Activated CD8-positive, alpha-beta memory T cell treated with anti-CD3 and anti-CD28 coated beads, Interleukin-2, amount 50 U/mL, for 4 hours (primary cell): Measurements from ENCODE around the gene C11orf54.

Experiments
- DNase-seq: peaks from one replicate; pipeline ENCODE4 v3.0.0-alpha.2; 2020

Gene C11orf54

GRCh38 chr11:93741094-93741881 is at the start of gene C11orf54, which contains the start of gene TAF1D:
Gene C11orf54 (plus strand): TSS chr11:93741672. CDS start chr11:93747394, 5,722 bp downstream.
Gene TAF1D (minus strand): TSS chr11:93741495. CDS start chr11:93739304, 2,191 bp downstream.
- DNase-seq = peak; percentile 95

GRCh38 chr11:93694109-93694508 is 47.4 kb upstream of the C11orf54 start:
- no peak for DNase-seq

GRCh38 chr11:93694557-93694956 is 46.9 kb upstream of the C11orf54 start:
- DNase-seq = no peak

DNA sequence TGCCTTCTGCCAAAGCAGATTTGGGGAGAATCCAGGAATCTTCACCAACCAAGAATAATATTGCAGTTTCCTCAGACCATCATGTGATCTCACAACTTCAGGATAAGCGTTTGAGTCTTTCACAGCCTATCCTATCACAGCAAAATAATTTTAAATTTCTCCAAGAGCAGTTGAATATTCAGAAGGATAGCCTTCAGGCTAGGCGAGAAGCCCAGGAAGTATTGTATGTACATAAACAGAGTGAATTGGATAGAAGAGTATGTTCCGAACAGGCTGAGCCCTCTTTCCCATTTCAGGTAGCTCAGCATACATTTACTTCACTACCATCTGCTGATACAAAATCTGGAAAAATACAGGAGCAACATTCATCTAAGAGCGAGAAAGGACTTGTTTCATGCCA is 43.9 kb upstream of the C11orf54 start:
- DNase-seq = no peak

- DNase-seq = no peak
These were observed 40.6 kb upstream of the C11orf54 start for GRCh38 chr11:93700830-93701229.

GRCh38 chr11:93704237-93704636 is 37.2 kb upstream of the C11orf54 start:
- DNase-seq = no peak

GRCh38 chr11:93710239-93710638 is 31.2 kb upstream of the C11orf54 start:
- DNase-seq = no peak

DNA sequence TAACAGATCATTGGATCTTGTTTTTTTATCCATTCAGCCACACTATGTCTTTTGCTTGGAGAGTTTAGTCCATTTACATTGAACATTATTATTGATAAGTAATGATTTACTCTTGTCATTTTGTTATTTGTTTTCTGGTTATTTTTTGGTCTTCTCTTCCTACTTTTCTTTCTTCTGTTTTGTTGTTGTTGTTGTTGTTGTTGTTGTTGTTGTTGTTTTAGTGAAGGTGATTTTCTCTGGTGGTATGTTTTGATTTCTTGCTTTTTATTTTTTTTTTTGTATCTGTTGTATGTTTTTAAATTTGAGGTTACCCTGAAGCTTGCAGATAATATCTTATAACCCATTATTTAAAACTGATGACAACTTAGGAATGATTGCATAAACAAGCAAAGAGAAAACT is 28.8 kb upstream of the C11orf54 start:
- no peak for DNase-seq

DNA sequence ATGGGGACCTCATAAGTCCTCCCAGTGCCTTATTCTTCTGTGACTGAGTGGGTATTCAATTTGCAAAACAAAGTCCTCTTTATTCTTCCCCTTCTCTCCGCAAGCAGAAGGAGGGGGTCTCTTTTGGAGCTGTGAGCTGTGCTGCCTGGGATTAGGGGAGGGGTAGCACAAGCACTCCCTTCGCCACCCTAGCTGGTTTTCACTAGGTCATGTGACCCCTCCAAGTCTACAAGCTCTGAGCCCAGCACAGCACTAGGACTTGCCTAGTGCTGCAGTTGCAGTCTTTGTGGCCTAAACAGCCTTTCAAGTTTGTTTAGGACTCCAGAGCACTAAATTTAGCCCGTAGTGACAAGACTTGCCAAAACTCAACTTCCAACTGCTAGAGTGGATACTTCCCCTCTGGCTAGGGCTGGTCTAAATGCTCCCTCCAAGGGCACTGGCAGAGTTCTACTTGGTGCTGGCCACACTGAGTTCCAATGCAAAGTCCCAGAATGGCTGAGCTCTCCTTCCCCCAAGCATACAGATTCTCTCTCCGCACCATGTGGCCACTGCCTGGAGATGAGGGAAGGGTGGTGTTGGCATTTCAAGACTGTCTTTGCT is 25.6 kb upstream of the C11orf54 start:
- no peak for DNase-seq

DNA sequence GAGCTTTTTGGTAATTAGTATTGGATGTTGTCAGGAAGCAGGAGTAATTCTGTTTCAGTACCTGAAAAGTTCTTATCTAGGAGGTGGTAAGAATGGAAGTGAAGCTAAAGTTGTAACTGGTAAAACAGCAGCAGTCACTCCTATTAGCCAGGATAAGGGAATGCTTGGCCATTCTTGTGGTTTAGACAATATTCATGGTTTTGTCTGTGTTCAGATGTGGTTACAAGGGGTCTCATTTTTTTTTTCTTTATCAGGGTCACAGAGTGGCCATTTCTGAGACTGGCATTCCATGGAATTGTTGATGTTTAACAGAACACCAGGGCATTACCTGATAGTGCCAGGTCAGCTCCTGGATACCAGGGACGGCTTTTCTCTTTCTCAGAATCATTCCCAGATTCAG is 24.0 kb upstream of the C11orf54 start:
- DNase-seq = no peak

DNA sequence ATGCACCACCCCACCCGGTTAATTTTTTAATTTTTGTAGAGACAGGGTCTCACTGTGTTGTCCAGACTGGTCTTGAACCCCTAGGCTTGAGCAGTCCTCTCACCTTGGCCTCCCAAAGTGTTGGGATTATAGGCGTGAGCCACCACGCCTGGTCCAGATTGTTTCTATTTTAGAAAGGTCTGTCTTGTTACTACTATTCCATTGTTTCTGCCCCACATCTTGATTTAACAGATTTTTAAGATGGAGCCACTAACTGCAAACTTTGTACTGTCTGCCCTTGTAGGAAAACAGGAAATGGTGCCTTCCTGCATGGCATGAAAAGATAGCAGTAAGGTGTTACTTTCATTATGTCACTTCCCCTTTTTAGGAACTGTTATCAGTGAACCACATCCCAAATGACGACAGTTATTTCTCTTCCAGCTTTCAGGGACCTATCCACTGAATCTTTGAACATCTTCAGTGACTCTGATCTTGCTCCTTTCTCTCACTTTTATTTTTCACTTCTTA is 23.4 kb upstream of the C11orf54 start:
- no peak for DNase-seq

DNA sequence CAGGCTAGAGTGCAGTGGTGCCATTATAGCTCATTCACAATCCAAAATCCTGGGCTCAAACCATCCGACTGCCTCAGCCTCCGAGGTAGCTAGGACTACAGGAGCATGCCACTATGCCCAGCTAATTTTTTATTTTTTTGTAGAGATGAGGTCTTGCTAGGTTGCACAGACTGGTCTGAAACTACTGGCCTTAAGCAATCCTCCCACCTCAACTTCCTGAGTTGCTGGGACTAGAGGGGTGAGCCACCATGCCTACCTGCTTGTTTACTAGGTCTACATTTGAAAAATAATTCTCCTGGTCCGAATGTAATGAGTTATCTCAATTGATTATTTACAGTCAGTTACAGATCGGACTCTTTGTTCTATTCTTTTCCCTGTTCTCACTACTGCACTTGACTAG is 22.2 kb upstream of the C11orf54 start:
- DNase-seq = no peak

- no peak for DNase-seq
These were observed 20.9 kb upstream of the C11orf54 start for GRCh38 chr11:93720522-93720921.

- no peak for DNase-seq
These were observed 17.4 kb upstream of the C11orf54 start for GRCh38 chr11:93724089-93724488.

GRCh38 chr11:93727985-93728791 is 13.3 kb upstream of the C11orf54 start:
- no peak for DNase-seq

- DNase-seq = no peak
These were observed 12.7 kb upstream of the C11orf54 start for GRCh38 chr11:93728792-93729128.

- DNase-seq = no peak
These were observed 12.3 kb upstream of the C11orf54 start for GRCh38 chr11:93729129-93729616.

GRCh38 chr11:93730108-93731107 is 11.1 kb upstream of the C11orf54 start:
- no peak for DNase-seq

- DNase-seq = no peak
These were observed 9.1 kb upstream of the C11orf54 start for GRCh38 chr11:93732237-93732892.

GRCh38 chr11:93733474-93733873 is 8.0 kb upstream of the C11orf54 start:
- no peak for DNase-seq

DNA sequence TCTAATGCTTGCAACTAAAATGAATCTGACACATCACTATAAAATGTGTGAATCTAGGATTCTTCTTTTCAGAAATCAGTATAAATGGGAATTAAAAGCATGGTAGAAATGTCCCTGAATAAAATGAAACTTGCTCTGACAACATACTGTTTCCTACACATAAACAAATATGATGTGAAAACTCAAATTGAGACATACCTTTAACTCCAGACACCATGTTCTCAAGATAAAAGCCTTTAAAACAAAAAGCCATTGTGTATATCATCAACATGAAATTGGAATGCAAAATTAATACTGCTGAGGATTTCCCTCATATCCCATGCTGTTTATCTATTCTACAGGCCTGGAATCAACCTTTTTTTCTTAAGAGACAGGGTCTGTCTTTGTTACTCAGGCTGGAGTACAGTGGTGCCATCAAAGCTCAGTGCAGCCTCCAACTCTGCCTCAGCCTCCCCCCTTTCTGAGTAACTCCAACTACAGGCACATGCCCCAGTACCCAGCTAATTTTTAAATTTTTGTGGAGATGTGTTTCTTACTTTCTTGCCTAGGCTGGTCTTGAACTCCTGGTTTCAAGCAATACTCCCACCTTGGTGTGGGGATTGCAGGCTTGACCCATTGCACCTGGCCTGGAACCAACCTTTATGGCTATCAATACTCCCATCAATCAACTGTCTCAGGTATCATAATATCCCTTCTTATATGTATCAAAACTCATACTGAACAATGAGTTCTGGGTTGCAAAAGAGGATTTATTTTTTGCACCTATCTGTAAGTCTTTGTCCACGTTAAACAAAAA is 6.8 kb upstream of the C11orf54 start:
- no peak for DNase-seq
